ENCODE data around the gene HOXC12.

DNA sequence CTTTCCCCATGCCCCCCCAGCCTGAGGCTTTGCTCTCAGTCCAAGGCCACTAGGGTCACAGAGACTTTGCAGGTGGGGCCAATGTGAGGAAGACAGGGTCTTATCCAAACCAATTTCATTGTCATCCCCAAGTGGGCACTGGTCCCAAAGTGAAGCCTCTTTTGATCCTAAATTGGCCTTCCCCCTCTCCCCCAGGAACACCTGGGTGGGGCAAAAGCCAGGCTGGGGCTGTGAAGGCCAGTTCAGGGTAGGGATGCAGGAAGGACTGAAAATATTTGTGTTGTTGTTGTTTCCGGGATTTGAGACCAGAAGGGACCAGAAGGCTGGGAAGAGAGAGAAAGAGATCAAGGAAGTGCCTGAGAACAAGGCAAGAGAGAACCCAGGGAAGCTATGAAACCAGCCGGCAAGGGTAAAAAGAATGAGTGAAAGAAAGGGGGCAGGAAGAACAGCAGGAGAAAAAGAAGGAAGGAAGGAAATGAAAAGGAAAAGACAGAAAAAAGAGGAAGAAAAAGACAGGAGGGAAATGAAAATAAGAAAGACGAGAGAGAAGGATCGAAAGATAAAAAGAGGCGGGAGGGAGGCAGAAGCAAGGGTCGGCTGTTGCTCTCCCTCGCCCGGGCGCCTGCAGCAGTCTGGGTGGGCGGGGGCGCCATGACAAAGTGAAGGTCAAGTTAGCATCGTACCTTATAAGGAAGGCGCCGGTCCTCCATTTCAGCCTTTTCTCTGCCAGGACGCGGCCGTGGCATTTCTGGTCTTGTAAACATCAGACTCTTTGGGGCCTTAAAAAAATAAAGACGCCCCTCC is 10.8 kb downstream of the HOXC12 start:
- TF ChIP-seq, protein P1, sequence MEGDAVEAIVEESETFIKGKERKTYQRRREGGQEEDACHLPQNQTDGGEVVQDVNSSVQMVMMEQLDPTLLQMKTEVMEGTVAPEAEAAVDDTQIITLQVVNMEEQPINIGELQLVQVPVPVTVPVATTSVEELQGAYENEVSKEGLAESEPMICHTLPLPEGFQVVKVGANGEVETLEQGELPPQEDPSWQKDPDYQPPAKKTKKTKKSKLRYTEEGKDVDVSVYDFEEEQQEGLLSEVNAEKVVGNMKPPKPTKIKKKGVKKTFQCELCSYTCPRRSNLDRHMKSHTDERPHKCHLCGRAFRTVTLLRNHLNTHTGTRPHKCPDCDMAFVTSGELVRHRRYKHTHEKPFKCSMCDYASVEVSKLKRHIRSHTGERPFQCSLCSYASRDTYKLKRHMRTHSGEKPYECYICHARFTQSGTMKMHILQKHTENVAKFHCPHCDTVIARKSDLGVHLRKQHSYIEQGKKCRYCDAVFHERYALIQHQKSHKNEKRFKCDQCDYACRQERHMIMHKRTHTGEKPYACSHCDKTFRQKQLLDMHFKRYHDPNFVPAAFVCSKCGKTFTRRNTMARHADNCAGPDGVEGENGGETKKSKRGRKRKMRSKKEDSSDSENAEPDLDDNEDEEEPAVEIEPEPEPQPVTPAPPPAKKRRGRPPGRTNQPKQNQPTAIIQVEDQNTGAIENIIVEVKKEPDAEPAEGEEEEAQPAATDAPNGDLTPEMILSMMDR (IDR thresholded peaks at IDR 0.05 in 4 of 5, conservative IDR thresholded peaks at IDR 0.05 in 1 of 5) = no peak
- peak; percentile 15 to 24 for TF ChIP-seq POLR2A (IDR thresholded peaks at IDR 0.05)

All from gastrocnemius medialis (tissue), 4 donors.